Tibial nerve (tissue), 4 donors: ENCODE data around the gene KCNA10. TPM values are rescaled to one million over a fixed set of nuclear protein-coding genes. Genes with fewer than 3 reads are reported as not detected.

Experiments used
- DNase-seq, 2 donors: peaks; one replicate each; pipeline ENCODE4 v3.0.0-alpha.2; 2019; ENCODE audit warnings: low spot score in 2 of 2
- H3K27ac ChIP-seq, 4 donors: fragments of 200-600 bp; sonication (generic) in 3 of 4; one replicate each; pipeline ENCODE4 v1.5.1; 2017 to 2019; ENCODE audit warnings: mild to moderate bottlenecking in 1 of 4
- H3K27me3 ChIP-seq, 2 donors: fragments of 200-600 bp; sonication (generic) in 1 of 2; one replicate each; pipeline versions ENCODE4 v1.5.1 to v1.6.0; 2017 to 2019
- H3K36me3 ChIP-seq, 3 donors: fragments of 200-600 bp; sonication (generic); one replicate each; pipeline ENCODE4 v1.5.1; 2018 to 2019
- H3K4me1 ChIP-seq, 4 donors: fragments of 200-600 bp; sonication (generic) in 3 of 4; one replicate each; pipeline ENCODE4 v1.5.1; 2017 to 2019
- H3K4me3 ChIP-seq, 4 donors: fragments of 200-600 bp; sonication (generic) in 3 of 4; one replicate each; pipeline ENCODE4 v1.5.1; 2017 to 2019; ENCODE audit warnings: mild to moderate bottlenecking in 1 of 4, moderate library complexity in 1 of 4
- H3K9me3 ChIP-seq, 4 donors: fragments of 200-600 bp; sonication (generic) in 3 of 4; one replicate each; pipeline ENCODE4 v1.5.1; 2017 to 2019
- CTCF ChIP-seq, 5 experiments: fragments of 200-600 bp in 3 of 5; fragments of 450-650 bp in 2 of 5; sonication (generic) in 3 of 5; IDR thresholded peaks; one replicate each; pipeline ENCODE4 v1.5.1; 2016 to 2019; ENCODE audit warnings: antibody characterized with exemption in 5 of 5, mild to moderate bottlenecking in 3 of 5, moderate library complexity in 2 of 5
- EP300 ChIP-seq, 2 donors: sonication (generic); formaldehyde crosslinking; IDR thresholded peaks; one replicate each; pipeline ENCODE4 v1.6.1; 2017; ENCODE audit warnings: antibody characterized with exemption in 2 of 2, mild to moderate bottlenecking in 1 of 2
- POLR2A ChIP-seq, 2 donors: fragments of 450-650 bp; IDR thresholded peaks; one replicate each; pipeline ENCODE4 v1.6.1; 2017; ENCODE audit warnings: antibody characterized with exemption in 2 of 2, mild to moderate bottlenecking in 2 of 2, moderate library complexity in 2 of 2
- WGBS, 2 donors: methylation state at CpG; one replicate each; pipeline ENCODE4 v1.1.5; 2018; 5-methylcytosine and 5-hydroxymethylcytosine counted together
- total RNA-seq, 4 donors: library from RNA; depleted of rRNA; stranded (reverse); fragments of >200 nt; gene quantifications; one replicate each; pipeline ENCODE4 v1.1.0, GENCODE V29; 2016

Gene KCNA10
- total RNA-seq, 4 donors from 2014 or later = not detected

DNA sequence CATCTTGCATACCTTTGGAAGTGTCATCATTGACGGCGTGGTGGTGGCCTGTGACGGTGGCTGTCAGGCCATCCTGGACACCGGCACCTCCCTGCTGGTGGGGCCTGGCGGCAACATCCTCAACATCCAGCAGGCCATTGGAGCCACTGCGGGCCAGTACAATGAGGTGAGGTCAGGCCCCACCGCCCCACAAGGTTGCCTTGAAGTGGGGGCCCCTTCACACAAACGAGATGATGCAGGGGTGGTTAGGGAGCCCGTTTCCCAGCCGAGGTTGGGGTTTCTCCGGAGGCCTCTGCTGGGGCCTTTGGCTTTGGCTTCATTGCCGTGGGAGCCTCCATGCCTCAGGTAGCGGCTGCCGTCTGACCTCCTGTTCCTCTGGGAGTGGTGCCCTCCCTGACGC is 29.6 kb downstream of the KCNA10 start:
- Histone ChIP-seq H3K27me3 (no peaks in the 10 kb centered on the region), H3K9me3 (no peaks in the 10 kb centered on the region), H3K4me1 (no peaks in the 10 kb centered on the region), H3K4me3 (no peak overlapping the region), H3K36me3 (no peaks in the 10 kb centered on the region), H3K27ac (no peak overlapping the region)
- no peak for DNase-seq
- 90 to 92% methylated on average over 13 to 14 of the region's 15 CpGs for WGBS, 2 donors
- TF ChIP-seq CTCF (IDR thresholded peaks at IDR 0.05) (no peak), EP300 (IDR thresholded peaks at IDR 0.05) (no peak), POLR2A (IDR thresholded peaks at IDR 0.05) (no peak)

DNA sequence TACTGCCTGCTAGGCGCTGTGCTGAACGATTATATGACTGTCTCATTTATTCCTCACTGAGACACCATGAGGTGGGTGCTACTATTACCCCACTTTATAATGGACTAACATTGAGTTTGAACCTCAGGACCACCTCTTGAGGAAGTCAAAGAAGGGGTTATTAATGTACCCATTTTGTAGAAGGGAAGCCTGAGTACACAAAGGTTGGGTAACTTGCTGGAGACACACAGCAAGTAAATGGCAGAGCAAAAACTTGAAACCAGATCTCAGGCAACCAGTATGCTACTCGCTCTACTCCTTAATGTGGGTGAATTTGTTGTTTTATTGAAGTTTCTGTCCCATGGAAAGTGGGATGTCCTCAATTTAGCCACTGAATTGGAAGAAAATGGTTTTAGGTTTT is 30.1 kb downstream of the KCNA10 start:
- no peak for TF ChIP-seq CTCF (IDR thresholded peaks at IDR 0.05)
- TF ChIP-seq POLR2A (IDR thresholded peaks at IDR 0.05) = no peak
- no peak for TF ChIP-seq EP300 (IDR thresholded peaks at IDR 0.05)
- Histone ChIP-seq H3K36me3 (no peaks in the 10 kb centered on the region), H3K27ac (no peak overlapping the region), H3K4me3 (no peak overlapping the region), H3K4me1 (no peaks in the 10 kb centered on the region), H3K27me3 (no peaks in the 10 kb centered on the region), H3K9me3 (no peaks in the 10 kb centered on the region)
- DNase-seq = no peak
- WGBS, 2 donors = 64 to 67% methylated on average over 3 of the region's 3 CpGs

DNA sequence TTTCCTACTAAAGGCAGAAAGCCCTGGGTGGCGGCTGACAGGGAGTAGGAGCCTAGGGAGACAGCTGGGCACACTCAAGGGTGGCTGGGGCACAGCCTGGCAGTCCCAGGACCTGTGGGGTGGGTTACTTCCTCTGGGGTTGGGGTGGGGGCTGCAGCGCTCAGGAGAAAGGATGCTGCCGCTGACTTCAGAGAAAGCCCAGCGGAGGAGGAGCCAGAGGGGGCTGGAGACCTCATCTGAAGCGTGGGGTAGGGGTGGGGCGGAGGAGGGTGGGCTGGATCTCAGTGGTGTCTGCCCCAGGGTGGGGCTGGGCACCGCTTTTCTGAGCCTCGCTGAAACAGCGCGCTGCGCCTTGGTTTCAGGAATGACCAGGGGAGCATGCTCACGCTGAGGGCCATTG is 30.8 kb downstream of the KCNA10 start:
- Histone ChIP-seq H3K9me3 (no peaks in the 10 kb centered on the region), H3K27me3 (no peaks in the 10 kb centered on the region), H3K36me3 (no peaks in the 10 kb centered on the region), H3K4me3 (no peak overlapping the region), H3K4me1 (no peaks in the 10 kb centered on the region), H3K27ac (no peak overlapping the region)
- 67 to 73% methylated on average over 11 to 12 of the region's 12 CpGs for WGBS, 2 donors
- no peak for DNase-seq
- no peak for TF ChIP-seq POLR2A (IDR thresholded peaks at IDR 0.05)
- no peak for TF ChIP-seq CTCF (IDR thresholded peaks at IDR 0.05)
- TF ChIP-seq EP300 (IDR thresholded peaks at IDR 0.05) = no peak

GRCh38 chr1:110487726-110488125 is 31.2 kb downstream of the KCNA10 start:
- Histone ChIP-seq H3K4me1 (peaks cover 0 to 3% (median 0%) of the 10 kb centered on the region in 4 donors), H3K36me3 (no peaks in the 10 kb centered on the region), H3K27me3 (no peaks in the 10 kb centered on the region), H3K9me3 (no peaks in the 10 kb centered on the region), H3K27ac (no peak overlapping the region), H3K4me3 (no peak overlapping the region)
- no peak for TF ChIP-seq POLR2A (IDR thresholded peaks at IDR 0.05)
- TF ChIP-seq EP300 (IDR thresholded peaks at IDR 0.05) = no peak
- TF ChIP-seq CTCF (IDR thresholded peaks at IDR 0.05) = no peak
- DNase-seq = no peak
- 30 to 42% methylated on average over 8 of the region's 8 CpGs for WGBS, 2 donors

- Histone ChIP-seq H3K27ac (no peak overlapping the region), H3K9me3 (no peaks in the 10 kb centered on the region), H3K36me3 (no peaks in the 10 kb centered on the region), H3K4me1 (peaks cover 0 to 14% (median 0%) of the 10 kb centered on the region in 4 donors), H3K27me3 (no peaks in the 10 kb centered on the region), H3K4me3 (no peak overlapping the region)
- TF ChIP-seq CTCF (IDR thresholded peaks at IDR 0.05) = no peak
- no peak for TF ChIP-seq EP300 (IDR thresholded peaks at IDR 0.05)
- no peak for TF ChIP-seq POLR2A (IDR thresholded peaks at IDR 0.05)
- 34 to 60% methylated on average over 2 of the region's 2 CpGs for whole genome bisulfite sequencing, 2 donors
- DNase-seq = no peak
Measured at GRCh38 chr1:110485725-110486124, 33.2 kb downstream of the KCNA10 start.
